ENCODE results near the gene NID1. TPM values are rescaled to one million over a fixed set of nuclear protein-coding genes. Genes with fewer than 3 reads are reported as not detected.

The NID1 gene
- total RNA-seq, 1 experiment from 2014 or later: 19.2 TPM

DNA sequence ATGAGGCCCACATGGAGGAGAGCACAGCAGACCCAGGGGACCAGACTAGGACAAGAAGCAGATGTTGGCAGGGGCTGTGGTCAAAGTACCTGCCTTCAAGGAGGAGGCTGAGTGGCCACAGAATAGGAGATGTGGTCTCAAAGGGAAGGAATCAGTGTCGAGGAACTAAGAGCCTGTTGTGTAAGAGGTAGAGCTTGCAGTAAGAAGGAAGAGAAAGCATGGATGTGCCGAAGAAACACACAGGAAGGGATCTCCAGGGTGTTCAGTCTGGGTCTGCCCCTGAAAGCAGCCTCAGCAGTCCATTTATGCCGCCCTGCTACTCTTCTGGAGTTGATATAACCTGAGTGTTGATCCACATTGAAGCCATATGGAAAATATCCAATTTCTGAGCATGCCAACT, 83.9 kb downstream of the NID1 start:
- no peak for TF ChIP-seq RELA (CRISPR knock-in tag; IDR thresholded peaks at IDR 0.05; ENCODE audit: borderline replicate concordance)
- TF ChIP-seq, protein P1, sequence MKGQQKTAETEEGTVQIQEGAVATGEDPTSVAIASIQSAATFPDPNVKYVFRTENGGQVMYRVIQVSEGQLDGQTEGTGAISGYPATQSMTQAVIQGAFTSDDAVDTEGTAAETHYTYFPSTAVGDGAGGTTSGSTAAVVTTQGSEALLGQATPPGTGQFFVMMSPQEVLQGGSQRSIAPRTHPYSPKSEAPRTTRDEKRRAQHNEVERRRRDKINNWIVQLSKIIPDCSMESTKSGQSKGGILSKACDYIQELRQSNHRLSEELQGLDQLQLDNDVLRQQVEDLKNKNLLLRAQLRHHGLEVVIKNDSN (CRISPR knock-in tag; IDR thresholded peaks at IDR 0.05): no peak
- TF ChIP-seq, protein P2, sequence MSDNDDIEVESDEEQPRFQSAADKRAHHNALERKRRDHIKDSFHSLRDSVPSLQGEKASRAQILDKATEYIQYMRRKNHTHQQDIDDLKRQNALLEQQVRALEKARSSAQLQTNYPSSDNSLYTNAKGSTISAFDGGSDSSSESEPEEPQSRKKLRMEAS (CRISPR knock-in tag; IDR thresholded peaks at IDR 0.05): no peak
- TF ChIP-seq ZNF396 (CRISPR knock-in tag; IDR thresholded peaks at IDR 0.05; ENCODE audit: borderline replicate concordance): no peak
- no peak for TF ChIP-seq GRHL2 (CRISPR knock-in tag; IDR thresholded peaks at IDR 0.05; ENCODE audit: insufficient replicate concordance, severe bottlenecking)
- no peak for TF ChIP-seq ZMAT4 (CRISPR knock-in tag; IDR thresholded peaks at IDR 0.05)
- TF ChIP-seq GTF2I (CRISPR knock-in tag; conservative IDR thresholded peaks at IDR 0.05): no peak
- no peak for TF ChIP-seq HMGA2 (CRISPR knock-in tag; IDR thresholded peaks at IDR 0.05)
- TF ChIP-seq ZNF423 (CRISPR knock-in tag; IDR thresholded peaks at IDR 0.05): no peak
- TF ChIP-seq ZNF281 (CRISPR knock-in tag; IDR thresholded peaks at IDR 0.05): no peak
- TF ChIP-seq ZNF532 (CRISPR knock-in tag; IDR thresholded peaks at IDR 0.05; ENCODE audit: borderline replicate concordance): no peak
- TF ChIP-seq ATF1 (CRISPR knock-in tag; IDR thresholded peaks at IDR 0.05): no peak

GRCh38 chr1:235979716-235980333, 85.1 kb downstream of the NID1 start:
- ChIA-PET CTCF (no interaction called here), POLR2A (no interaction called here)
- ATAC-seq (no peak), DNase-seq (ENCODE audit: low spot score) (no peak)
- Mint-ChIP-seq H3K4me3 (no peak overlapping the region), H3K27me3 (ENCODE audit: low read depth) (no peaks in the 10 kb centered on the region), H3K27ac (no peak overlapping the region), H3K36me3 (peaks cover 45% of the 10 kb centered on the region), H3K4me1 (peaks cover 9% of the 10 kb centered on the region), H3K9me3 (peaks cover 27% of the 10 kb centered on the region)
- TF ChIP-seq TP53 (CRISPR knock-in tag; IDR thresholded peaks at IDR 0.05) (no peak), TCF7 (CRISPR knock-in tag; IDR thresholded peaks at IDR 0.05; ENCODE audit: low read depth) (no peak), SMAD3 (CRISPR knock-in tag; IDR thresholded peaks at IDR 0.05; ENCODE audit: borderline replicate concordance) (no peak), USF2 (CRISPR knock-in tag; IDR thresholded peaks at IDR 0.05) (no peak), ZNF121 (CRISPR knock-in tag; IDR thresholded peaks at IDR 0.05) (no peak), ZBTB43 (CRISPR knock-in tag; IDR thresholded peaks at IDR 0.05) (no peak), ATF1 (CRISPR knock-in tag; IDR thresholded peaks at IDR 0.05) (no peak), ZNF671 (CRISPR knock-in tag; IDR thresholded peaks at IDR 0.05) (no peak), SOX15 (CRISPR knock-in tag; IDR thresholded peaks at IDR 0.05) (no peak)

More for the DNA sequence above, 83.9 kb downstream of the NID1 start:
- ATAC-seq: no peak
- ChIA-PET POLR2A (no interaction called here), CTCF (no interaction called here)
- Mint-ChIP-seq H3K27ac (no peak overlapping the region), H3K4me3 (no peak overlapping the region), H3K9me3 (peaks cover 26% of the 10 kb centered on the region), H3K36me3 (peaks cover 44% of the 10 kb centered on the region), H3K4me1 (peaks cover 9% of the 10 kb centered on the region), H3K27me3 (ENCODE audit: low read depth) (no peaks in the 10 kb centered on the region)
- no peak for DNase-seq (ENCODE audit: low spot score)
